ENCODE measurements around the gene TTLL8.
A peak's percentile ranks its signal among the peaks of the same experiment; 100 is the strongest.
"Not testable (repeated sequence)": the region's sequence is repeated elsewhere in the genome, so short reads cannot be mapped to it uniquely, and the experiment has no call there.

The TTLL8 gene

DNA sequence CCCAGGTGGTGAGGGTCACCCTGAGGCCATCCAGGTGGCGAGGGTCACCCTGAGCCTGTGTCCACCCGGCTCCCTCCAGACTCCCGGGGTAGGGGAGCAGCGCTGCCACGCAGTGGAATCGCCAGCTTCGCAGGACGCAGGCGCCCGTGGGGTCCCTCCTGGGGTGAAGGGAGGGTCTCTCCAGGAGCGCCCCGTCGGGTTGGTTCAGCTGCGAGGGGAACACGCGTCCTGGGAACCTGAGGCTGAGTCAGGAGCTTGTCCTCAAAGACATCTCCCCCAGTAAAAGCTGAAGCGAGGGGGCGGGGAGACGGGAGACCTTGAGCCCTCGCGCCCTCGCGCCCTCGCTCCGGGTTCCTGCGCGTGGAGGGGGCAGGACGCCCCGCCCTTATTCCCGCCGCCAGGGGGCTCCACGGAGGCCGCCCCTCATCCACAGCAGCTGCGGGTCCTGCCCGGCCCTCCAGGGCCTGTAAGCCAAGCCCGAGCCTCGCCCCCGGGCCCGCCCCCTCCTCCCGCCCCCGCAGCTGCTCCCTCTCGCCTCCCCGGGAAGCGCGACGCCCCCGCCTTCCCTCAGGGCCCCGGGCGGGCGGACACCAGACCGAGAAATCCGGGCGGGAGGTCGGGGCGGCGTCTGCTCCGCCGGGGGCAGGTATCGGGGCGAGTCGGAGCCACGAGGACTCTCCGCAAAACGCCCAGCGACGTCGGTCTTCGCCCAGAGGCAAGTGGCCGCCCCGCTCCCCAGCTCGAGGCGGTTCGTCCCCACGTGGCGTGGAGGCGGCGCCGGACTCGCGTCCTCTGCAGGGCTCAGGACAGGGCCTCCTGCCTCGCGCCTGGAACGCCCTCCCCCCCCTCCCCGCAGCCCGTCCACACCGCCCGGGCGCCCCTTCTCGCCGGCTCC lies 74.7 kb downstream of the TTLL8 start:
- no peaks in the 10 kb centered on the region for H3K9me3 ChIP-seq
- TF ChIP-seq, protein P1, sequence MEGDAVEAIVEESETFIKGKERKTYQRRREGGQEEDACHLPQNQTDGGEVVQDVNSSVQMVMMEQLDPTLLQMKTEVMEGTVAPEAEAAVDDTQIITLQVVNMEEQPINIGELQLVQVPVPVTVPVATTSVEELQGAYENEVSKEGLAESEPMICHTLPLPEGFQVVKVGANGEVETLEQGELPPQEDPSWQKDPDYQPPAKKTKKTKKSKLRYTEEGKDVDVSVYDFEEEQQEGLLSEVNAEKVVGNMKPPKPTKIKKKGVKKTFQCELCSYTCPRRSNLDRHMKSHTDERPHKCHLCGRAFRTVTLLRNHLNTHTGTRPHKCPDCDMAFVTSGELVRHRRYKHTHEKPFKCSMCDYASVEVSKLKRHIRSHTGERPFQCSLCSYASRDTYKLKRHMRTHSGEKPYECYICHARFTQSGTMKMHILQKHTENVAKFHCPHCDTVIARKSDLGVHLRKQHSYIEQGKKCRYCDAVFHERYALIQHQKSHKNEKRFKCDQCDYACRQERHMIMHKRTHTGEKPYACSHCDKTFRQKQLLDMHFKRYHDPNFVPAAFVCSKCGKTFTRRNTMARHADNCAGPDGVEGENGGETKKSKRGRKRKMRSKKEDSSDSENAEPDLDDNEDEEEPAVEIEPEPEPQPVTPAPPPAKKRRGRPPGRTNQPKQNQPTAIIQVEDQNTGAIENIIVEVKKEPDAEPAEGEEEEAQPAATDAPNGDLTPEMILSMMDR (IDR thresholded peaks at IDR 0.05): peak; percentile 20
- peaks cover 60% of the 10 kb centered on the region for H3K27me3 ChIP-seq
- H3K27ac ChIP-seq: no peak overlapping the region
- H3K36me3 ChIP-seq: no peaks in the 10 kb centered on the region
- no peak overlapping the region for H3K4me3 ChIP-seq (ENCODE audit: low read depth in 1 of 2, low read length in 1 of 2)
- peaks cover 0 to 8% of the 10 kb centered on the region in 2 experiments for H3K4me1 ChIP-seq (ENCODE audit: control insufficient read depth in 1 of 2, insufficient read depth in 1 of 2, low read depth in 1 of 2, low read length in 1 of 2)

DNA sequence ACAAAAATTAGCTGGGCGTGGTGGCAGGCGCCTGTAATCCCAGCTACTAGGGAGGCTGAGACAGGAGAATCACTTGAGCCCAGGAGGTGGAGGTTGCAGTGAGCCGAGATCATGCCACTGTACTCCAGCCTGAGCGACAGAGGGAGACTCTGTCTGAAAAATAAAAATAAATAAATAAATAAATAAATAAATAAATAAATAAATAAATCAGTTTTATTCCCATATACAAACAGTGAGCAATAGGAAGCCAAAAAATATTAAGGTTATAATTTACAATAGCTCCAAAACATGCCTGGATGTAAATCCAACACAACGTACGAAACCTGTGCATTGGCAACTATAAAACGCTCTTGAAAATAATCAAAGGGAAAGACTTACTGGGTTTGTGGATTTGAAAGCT lies 76.3 kb downstream of the TTLL8 start:
- not testable (repeated sequence) for H3K36me3 ChIP-seq; H3K27ac ChIP-seq; H3K9me3 ChIP-seq; H3K4me1 ChIP-seq (ENCODE audit: control insufficient read depth in 1 of 2, insufficient read depth in 1 of 2, low read depth in 1 of 2, low read length in 1 of 2); H3K4me3 ChIP-seq (ENCODE audit: low read depth in 1 of 2, low read length in 1 of 2)
- H3K27me3 ChIP-seq: peaks cover 64% of the 10 kb centered on the region

DNA sequence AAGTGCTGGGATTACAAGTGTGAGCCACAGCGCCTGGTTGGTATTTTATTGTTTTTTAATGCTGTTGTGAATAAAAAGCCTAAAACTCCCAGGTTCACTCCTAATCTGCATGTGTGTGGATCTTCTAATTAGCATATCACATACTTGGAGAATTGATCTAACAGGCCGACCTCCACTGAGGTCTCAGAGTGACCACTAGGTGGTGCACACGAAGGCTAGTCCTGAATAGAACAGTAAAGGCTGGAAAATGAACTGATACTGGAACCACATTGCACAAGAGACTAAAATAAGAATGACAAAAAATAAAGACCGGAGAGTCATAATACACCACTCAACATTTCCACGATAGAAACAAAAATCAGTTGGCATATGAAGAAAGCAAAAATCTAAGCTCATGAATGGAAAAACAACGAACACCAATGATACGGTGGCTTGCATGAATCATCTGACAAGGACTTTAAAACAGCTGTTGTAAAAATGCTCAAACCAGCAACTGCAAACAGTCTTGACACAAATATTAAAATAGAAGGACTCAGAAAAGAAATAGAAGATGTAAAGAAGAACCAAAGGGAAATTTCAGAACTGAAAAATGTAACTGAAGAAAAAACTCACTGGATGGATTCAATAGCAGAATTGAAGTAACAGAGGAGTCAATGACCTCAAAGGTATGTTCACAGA lies 78.4 kb downstream of the TTLL8 start:
- peaks cover 0 to 8% of the 10 kb centered on the region in 2 experiments for H3K4me1 ChIP-seq (ENCODE audit: control insufficient read depth in 1 of 2, insufficient read depth in 1 of 2, low read depth in 1 of 2, low read length in 1 of 2)
- no peak overlapping the region for H3K27ac ChIP-seq
- H3K9me3 ChIP-seq: no peaks in the 10 kb centered on the region
- peaks cover 59% of the 10 kb centered on the region for H3K27me3 ChIP-seq
- H3K4me3 ChIP-seq (ENCODE audit: low read depth in 1 of 2, low read length in 1 of 2): no peak overlapping the region
- TF ChIP-seq, protein P1 (IDR thresholded peaks at IDR 0.05): peak; percentile 69
- H3K36me3 ChIP-seq: no peaks in the 10 kb centered on the region

- Histone ChIP-seq H3K9me3 (no peaks in the 10 kb centered on the region), H3K4me1 (ENCODE audit: control insufficient read depth in 1 of 2, insufficient read depth in 1 of 2, low read depth in 1 of 2, low read length in 1 of 2) (no peaks in the 10 kb centered on the region), H3K36me3 (no peaks in the 10 kb centered on the region), H3K27me3 (peaks cover 48% of the 10 kb centered on the region), H3K4me3 (ENCODE audit: low read depth in 1 of 2, low read length in 1 of 2) (no peak overlapping the region), H3K27ac (no peak overlapping the region)
- TF ChIP-seq, protein P1 (IDR thresholded peaks at IDR 0.05): no peak
Observed at GRCh38 chr22:49977578-49977977, 80.5 kb downstream of the TTLL8 start.

DNA sequence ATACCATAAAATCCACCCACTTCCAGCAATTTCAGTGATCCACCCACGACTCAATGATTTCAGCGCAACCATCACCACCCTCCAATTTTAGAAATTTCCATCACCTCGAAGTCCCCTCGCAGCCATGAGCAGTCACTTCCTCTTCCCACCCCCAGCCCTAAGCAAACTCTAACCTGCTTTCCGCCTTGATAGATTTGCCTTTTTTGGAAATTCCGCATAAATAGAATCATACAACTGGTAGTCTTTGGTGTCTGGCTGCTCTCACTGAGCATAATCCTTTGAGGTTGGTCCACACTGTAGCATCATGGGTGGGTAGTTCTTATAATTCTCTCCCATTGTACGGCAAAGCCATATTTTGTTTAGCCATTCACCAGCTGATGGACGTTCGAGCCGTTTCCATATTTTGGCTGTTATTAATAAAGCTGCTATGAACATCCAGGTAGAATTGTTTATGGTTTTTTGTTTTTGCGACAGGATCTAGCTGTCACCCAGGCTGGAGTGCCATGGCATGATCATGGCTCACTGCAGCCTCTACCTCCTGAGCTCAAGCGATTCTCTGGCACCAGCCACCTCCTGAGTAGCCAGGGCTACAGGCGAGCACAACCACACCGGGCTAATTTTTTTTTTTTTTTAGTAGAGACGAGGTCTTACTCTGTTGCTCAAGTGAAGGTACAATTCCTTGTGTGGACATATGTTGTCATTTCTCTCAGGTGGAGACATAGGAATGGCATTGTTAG lies 81.5 kb downstream of the TTLL8 start:
- Histone ChIP-seq H3K4me3 (ENCODE audit: low read depth in 1 of 2, low read length in 1 of 2) (no peak overlapping the region), H3K4me1 (ENCODE audit: control insufficient read depth in 1 of 2, insufficient read depth in 1 of 2, low read depth in 1 of 2, low read length in 1 of 2) (peaks cover 3 to 4% of the 10 kb centered on the region in 2 experiments), H3K36me3 (no peaks in the 10 kb centered on the region), H3K27me3 (peaks cover 50% of the 10 kb centered on the region), H3K27ac (peak overlapping the region; percentile 9), H3K9me3 (no peaks in the 10 kb centered on the region)
- TF ChIP-seq, protein P1 (IDR thresholded peaks at IDR 0.05): no peak
